GM20431 (cell line): ENCODE measurements around the gene ARF1.

Source experiments
- in situ Hi-C: fragments of 300-500 bp; cut with MseI, MboI; formaldehyde crosslinking; loops from one replicate; pipeline ENCODE4 v1.15.0; 2020; ENCODE audit warnings: low sequenced_read_pairs; ENCODE audit not compliant: unreplicated experiment

ARF1 gene

GRCh38 chr1:228082214-228082917 lies at the start of gene ARF1:
Gene ARF1 (plus strand): TSS chr1:228082708. CDS start chr1:228097115, 14,407 bp downstream.
- in situ Hi-C loops = loop anchor here (25.0 kb wide), 1 partner anchor 295 kb away; no protein-coding TSS in a partner anchor

- in situ Hi-C loops = no loop called here
Observed at GRCh38 chr1:228033376-228033775, 49.1 kb upstream of the ARF1 start.

- in situ Hi-C loops = no loop called here
Observed at GRCh38 chr1:228034954-228035837, 47.3 kb upstream of the ARF1 start.

- in situ Hi-C loops = no loop called here
Observed at GRCh38 chr1:228035844-228036243, 46.7 kb upstream of the ARF1 start.

GRCh38 chr1:228036701-228037231 lies 45.7 kb upstream of the ARF1 start:
- in situ Hi-C loops = no loop called here

- in situ Hi-C loops = no loop called here
Observed at GRCh38 chr1:228037401-228038386, 44.8 kb upstream of the ARF1 start.

GRCh38 chr1:228038387-228039005 lies 44.0 kb upstream of the ARF1 start:
- in situ Hi-C loops = no loop called here

GRCh38 chr1:228039006-228039903 lies 43.3 kb upstream of the ARF1 start:
- in situ Hi-C loops = no loop called here

GRCh38 chr1:228039986-228040385 lies 42.5 kb upstream of the ARF1 start:
- in situ Hi-C loops = no loop called here

- in situ Hi-C loops = no loop called here
Observed at GRCh38 chr1:228041316-228041715, 41.2 kb upstream of the ARF1 start.

- in situ Hi-C loops = no loop called here
Observed at GRCh38 chr1:228042508-228042907, 40.0 kb upstream of the ARF1 start.

- in situ Hi-C loops = no loop called here
Observed at GRCh38 chr1:228043281-228043848, 39.1 kb upstream of the ARF1 start.

- in situ Hi-C loops = no loop called here
Observed at GRCh38 chr1:228044961-228045360, 37.5 kb upstream of the ARF1 start.

GRCh38 chr1:228045405-228045804 lies 37.1 kb upstream of the ARF1 start:
- in situ Hi-C loops = no loop called here

GRCh38 chr1:228045871-228046270 lies 36.6 kb upstream of the ARF1 start:
- in situ Hi-C loops = no loop called here

- in situ Hi-C loops = no loop called here
Observed at GRCh38 chr1:228046421-228047182, 35.9 kb upstream of the ARF1 start.

GRCh38 chr1:228047183-228047466 lies 35.4 kb upstream of the ARF1 start:
- in situ Hi-C loops = no loop called here

- in situ Hi-C loops = no loop called here
Observed at GRCh38 chr1:228048120-228048519, 34.4 kb upstream of the ARF1 start.
